GM12878 (cell line): Measurements from ENCODE around the gene TCF12. TPM values are rescaled to one million over a fixed set of nuclear protein-coding genes. Genes with fewer than 3 reads are reported as not detected.

Experiments used
- ATAC-seq: fragments of 200-7000 bp; cut with Tn5 transposase; 3 replicates; pipeline ENCODE4 v1.9.1; 2020; ENCODE audit warnings: mild to moderate bottlenecking, moderate library complexity
- BruUV-seq: library from RNA; stranded (reverse); fragments of 400-500 nt; replicated peaks from 2 replicates; lab custom pipeline; 2021; lab: Mats Ljungman, UMichigan
- CTCF ChIA-PET: fragments of 300-600 bp; sonication (Branson Sonifier 250); formaldehyde crosslinking; extraction: SDS; loops from one replicate; lab custom pipeline; 2021; ENCODE audit warnings: inconsistent platforms; lab: Yijun Ruan, JAX
- POLR2A ChIA-PET: fragments of 350-600 bp; formaldehyde crosslinking; extraction: SDS; loops from one replicate; lab custom pipeline; 2021; ENCODE audit warnings: inconsistent platforms; lab: Charles Lee
- RAD21 ChIA-PET: fragments of 300-600 bp; sonication (Branson Sonifier 250); formaldehyde crosslinking; loops from one replicate; lab custom pipeline; 2023; ENCODE audit warnings: antibody characterized with exemption; ENCODE audit not compliant: unreplicated experiment; lab: Charles Lee
- SMC1A ChIA-PET: fragments of 300-600 bp; sonication (Branson Sonifier 250); formaldehyde crosslinking; loops from one replicate; lab custom pipeline; 2023; ENCODE audit not compliant: unreplicated experiment, uncharacterized antibody; lab: Charles Lee
- DNase-seq: peaks from one replicate; pipeline ENCODE4 v3.0.0-alpha.2; 2011; ENCODE audit warnings: low read depth, low spot score
- FAIRE-seq: peaks from 3 replicates; lab custom pipeline; 2011; peaks lifted over from hg19 to GRCh38; lab: Jason Lieb, UNC
- H2AFZ ChIP-seq: 2 replicates; pipeline ENCODE4 v1.6.0; 2011; ENCODE audit warnings: low read depth, low read length, control low read depth; ENCODE audit not compliant: control insufficient read depth
- H3K27ac ChIP-seq: 2 replicates; pipeline ENCODE4 v1.5.1; 2011; ENCODE audit warnings: control low read depth; ENCODE audit not compliant: control insufficient read depth, insufficient read depth
- H3K27me3 ChIP-seq, 2 experiments: replicated peaks in 1 of 2; 2 replicates each; pipeline versions ENCODE4 v1.6.0 to v1.6.1; 2011; ENCODE audit warnings: low read length in 1 of 2; ENCODE audit not compliant: control insufficient read depth in 2 of 2, insufficient read depth in 2 of 2
- H3K36me3 ChIP-seq, 2 experiments: 2 replicates each; pipeline ENCODE4 v1.5.1; 2011; ENCODE audit warnings: low read length in 1 of 2; ENCODE audit not compliant: control insufficient read depth in 2 of 2, insufficient read depth in 2 of 2
- H3K4me1 ChIP-seq: 2 replicates; pipeline ENCODE4 v1.6.1; 2011; ENCODE audit warnings: mild to moderate bottlenecking, low read length, moderate library complexity, mixed read lengths; ENCODE audit not compliant: control insufficient read depth, insufficient read depth
- H3K4me2 ChIP-seq: 2 replicates; pipeline ENCODE4 v1.6.0; 2011; ENCODE audit warnings: control low read depth; ENCODE audit not compliant: control insufficient read depth, insufficient read depth
- H3K4me3 ChIP-seq: fragments of 200-600 bp; sonication (generic); 2 replicates; pipeline ENCODE4 v1.5.1; 2016
- H3K79me2 ChIP-seq: 2 replicates; pipeline ENCODE4 v1.6.0; 2011; ENCODE audit warnings: low read length; ENCODE audit not compliant: control insufficient read depth, insufficient read depth
- H3K9ac ChIP-seq: 2 replicates; pipeline ENCODE4 v1.8.0; 2011; ENCODE audit warnings: low read length, control low read depth, mixed read lengths; ENCODE audit not compliant: control insufficient read depth, insufficient read depth
- H3K9me3 ChIP-seq: replicated peaks from 3 replicates; pipeline ENCODE4 v1.5.1; 2011; ENCODE audit warnings: mild to moderate bottlenecking, low read length; ENCODE audit not compliant: control insufficient read depth, insufficient read depth
- H4K20me1 ChIP-seq: 2 replicates; pipeline ENCODE4 v1.6.0; 2011; ENCODE audit not compliant: control insufficient read depth, insufficient read depth
- CEBPZ ChIP-seq: fragments of 150-350 bp; IDR thresholded peaks from 2 replicates; pipeline ENCODE4 v1.6.1; 2016; ENCODE audit warnings: low read depth, low read length
- FOS ChIP-seq: IDR thresholded peaks from 3 replicates; pipeline ENCODE4 v1.6.1; 2011; ENCODE audit warnings: borderline replicate concordance; ENCODE audit not compliant: insufficient read length; ENCODE audit errors: extremely low read depth
- IKZF1 ChIP-seq: fragments of 450-650 bp; conservative IDR thresholded peaks from 2 replicates; pipeline ENCODE4 v1.6.1; 2017; ENCODE audit warnings: antibody characterized with exemption, mild to moderate bottlenecking
- MTA2 ChIP-seq: fragments of 450-650 bp; IDR thresholded peaks from 2 replicates; pipeline ENCODE4 v1.6.1; 2016; ENCODE audit warnings: low read depth, mild to moderate bottlenecking, moderate library complexity
- MTA3 ChIP-seq: IDR thresholded peaks from 2 replicates; pipeline ENCODE4 v1.6.1; 2012; ENCODE audit warnings: low read length, inconsistent platforms, borderline replicate concordance
- NFYB ChIP-seq: IDR thresholded peaks from 2 replicates; pipeline ENCODE4 v1.6.1; 2011; ENCODE audit warnings: low read depth, mild to moderate bottlenecking, low read length, improper control_type of control experiment, moderate library complexity; ENCODE audit not compliant: insufficient read depth
- PML ChIP-seq: IDR thresholded peaks from 2 replicates; pipeline ENCODE4 v1.6.1; 2012; ENCODE audit warnings: low read length, inconsistent platforms
- SP1 ChIP-seq: IDR thresholded peaks from one replicate; pipeline ENCODE4 v1.6.1; 2011; ENCODE audit warnings: low read depth, low read length
- SUZ12 ChIP-seq: fragments of 200-600 bp; sonication (generic); IDR thresholded peaks from one replicate; pipeline ENCODE4 v1.6.1; 2018; ENCODE audit warnings: antibody characterized with exemption, mild to moderate bottlenecking; ENCODE audit not compliant: unreplicated experiment
- ZNF622 ChIP-seq: fragments of 450-650 bp; IDR thresholded peaks from 2 replicates; pipeline ENCODE4 v1.6.1; 2017; ENCODE audit warnings: mild to moderate bottlenecking, inconsistent platforms
- WGBS: methylation state at CpG from one replicate; pipeline ENCODE4 v1.1.6; 2016; ENCODE audit warnings: low lambda C conversion rate; ENCODE audit not compliant: insufficient replicate concordance, insufficient coverage; ENCODE audit errors: missing lambda C conversion rate; 5-methylcytosine and 5-hydroxymethylcytosine counted together
- in situ Hi-C: fragments of 300-500 bp; cut with MboI; formaldehyde crosslinking; loops from 9 replicates; pipeline ENCODE4 v1.14.3; 2018; ENCODE audit warnings: mixed read lengths
- intact Hi-C: fragments of 100-400 bp; cut with micrococcal nuclease; formaldehyde crosslinking; loops from one replicate; pipeline ENCODE4 v1.14.2; 2022; ENCODE audit not compliant: unreplicated experiment
- polyA plus RNA-seq, 11 experiments: library from polyadenylated mRNA; depleted of rRNA in 4 of 11; unstranded in 6 of 11; stranded (reverse) in 5 of 11; fragments of >200 nt; fragmentation: Nextera tagmentation in 4 of 11; fragmentation: Illumina TruSeq in 1 of 11; extraction: Ambion mirVana in 4 of 11; extraction: Trizol in 1 of 11; gene quantifications; 1 replicate in 1 of 11; 2 replicates in 10 of 11; pipeline versions ENCODE4 v1.2.1 to v1.2.3, GENCODE V29; 2011 to 2016; ENCODE audit warnings: inconsistent platforms in 2 of 11, missing spikeins in 2 of 11, low read depth in 1 of 11
- total RNA-seq, 4 experiments: library from RNA; depleted of rRNA in 3 of 4; stranded (reverse); fragments of >200 nt in 3 of 4; fragmentation: Illumina TruSeq in 1 of 4; extraction: Trizol in 1 of 4; gene quantifications; 2 replicates each; pipeline versions ENCODE4 v1.2.1 to v1.2.3, GENCODE V29; 2013 to 2021
- TF ChIP-seq, protein P1 (sequence below): fragments of 450-650 bp; IDR thresholded peaks from 2 replicates; pipeline ENCODE4 v1.6.1; 2016; ENCODE audit warnings: mild to moderate bottlenecking

The TCF12 gene
- total and polyA plus RNA-seq, 10 of the 15 experiments (the other 5 are each of a cell fraction or from before 2014, with no cell fraction given) = 8.2 to 70.9 (median 49.5) TPM

DNA sequence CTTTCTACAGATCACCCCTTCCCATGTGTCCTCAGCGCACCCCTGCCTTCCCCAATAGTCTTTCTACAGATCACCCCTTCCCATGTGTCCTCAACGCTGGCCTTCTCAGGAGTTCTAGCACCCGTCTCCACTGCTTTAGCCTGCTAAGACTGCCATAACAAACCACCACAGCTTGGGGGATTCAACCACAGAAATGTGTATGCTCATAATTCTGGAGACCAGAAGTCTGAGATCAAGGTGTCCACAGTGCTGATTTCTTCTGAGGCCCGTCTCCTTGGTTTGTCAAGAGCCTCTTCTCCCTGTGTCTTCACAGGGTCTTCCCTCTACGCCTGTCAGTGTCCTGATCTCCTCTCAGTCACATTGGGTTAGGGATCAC lies 389.7 kb downstream of the TCF12 start:
- no peaks in the 10 kb centered on the region; a peak in 1 of 4 replicates for H3K36me3 ChIP-seq
- ATAC-seq (no peak), DNase-seq (no peak), FAIRE-seq (no peak)
- no peak overlapping the region for H3K4me3 ChIP-seq
- intact Hi-C loops (loop anchor here (10.0 kb wide), 1 partner anchor 293 kb away; no protein-coding TSS in a partner anchor), in situ Hi-C loops (loop anchor here (10.0 kb wide), 1 partner anchor 393 kb away; the partner anchor contains the start of gene TCF12)
- ChIA-PET POLR2A (no interaction called here), RAD21 (no interaction called here), SMC1A (interaction anchor here (0.6 to 8.9 kb wide), 3 partner anchors 159 to 845 kb away, joined by 3 to 176 read pairs (median 3); no protein-coding TSS in a partner anchor), CTCF (interaction anchor here (1.1 to 13.7 kb wide), 4 partner anchors 102 to 486 kb away, joined by 3 to 267 read pairs (median 3); no protein-coding TSS in a partner anchor)
- H3K79me2 ChIP-seq = peaks cover 33% of the 10 kb centered on the region
- H3K9me3 ChIP-seq = no peaks in the 10 kb centered on the region
- no TSS peak for BruUV-seq
- no peak overlapping the region for H2AFZ ChIP-seq
- TF ChIP-seq FOS = no peak
- TF ChIP-seq CEBPZ = no peak
- TF ChIP-seq, protein P1, sequence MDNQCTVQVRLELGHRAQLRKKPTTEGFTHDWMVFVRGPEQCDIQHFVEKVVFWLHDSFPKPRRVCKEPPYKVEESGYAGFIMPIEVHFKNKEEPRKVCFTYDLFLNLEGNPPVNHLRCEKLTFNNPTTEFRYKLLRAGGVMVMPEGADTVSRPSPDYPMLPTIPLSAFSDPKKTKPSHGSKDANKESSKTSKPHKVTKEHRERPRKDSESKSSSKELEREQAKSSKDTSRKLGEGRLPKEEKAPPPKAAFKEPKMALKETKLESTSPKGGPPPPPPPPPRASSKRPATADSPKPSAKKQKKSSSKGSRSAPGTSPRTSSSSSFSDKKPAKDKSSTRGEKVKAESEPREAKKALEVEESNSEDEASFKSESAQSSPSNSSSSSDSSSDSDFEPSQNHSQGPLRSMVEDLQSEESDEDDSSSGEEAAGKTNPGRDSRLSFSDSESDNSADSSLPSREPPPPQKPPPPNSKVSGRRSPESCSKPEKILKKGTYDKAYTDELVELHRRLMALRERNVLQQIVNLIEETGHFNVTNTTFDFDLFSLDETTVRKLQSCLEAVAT = no peak
- no peak for TF ChIP-seq IKZF1
- TF ChIP-seq ZNF622 = no peak
- TF ChIP-seq MTA3 = no peak
- TF ChIP-seq NFYB = no peak
- no peak for TF ChIP-seq SUZ12
- no peak for TF ChIP-seq PML
- TF ChIP-seq SP1 = no peak
- TF ChIP-seq MTA2 = no peak
- H3K27me3 ChIP-seq = no peaks in the 10 kb centered on the region
- no peak overlapping the region for H3K4me2 ChIP-seq
- no peak overlapping the region for H3K27ac ChIP-seq
- peaks cover 14% of the 10 kb centered on the region for H3K4me1 ChIP-seq
- WGBS = 98% methylated on average over 4 of the region's 5 CpGs
- H4K20me1 ChIP-seq = no peaks in the 10 kb centered on the region
- no peak overlapping the region for H3K9ac ChIP-seq
